Endometrial microvascular endothelial cells (primary cell): ENCODE results near the gene LAMB4. TPM values are rescaled to one million over a fixed set of nuclear protein-coding genes. Genes with fewer than 3 reads are reported as not detected.

Source experiments
- in situ Hi-C: cut with HindIII; loops from 2 replicates; pipeline ENCODE4 v1.10.0; 2017; ENCODE audit warnings: low sequenced_read_pairs, low pct_unique_long_range_greater_than_20kb; ENCODE audit errors: inconsistent ontology term
- total RNA-seq: library from RNA; depleted of rRNA; stranded (reverse); fragments of >200 nt; gene quantifications from one replicate; pipeline ENCODE4 v1.2.3, GENCODE V29; 2015; ENCODE audit errors: inconsistent ontology term

The LAMB4 gene
- total RNA-seq, 1 donor from 2014 or later, result 0.19 TPM

GRCh38 chr7:108030516-108030915 is 99.6 kb downstream of the LAMB4 start:
- in situ Hi-C loops, result no loop called here

GRCh38 chr7:108029034-108029433 is 101.1 kb downstream of the LAMB4 start:
- in situ Hi-C loops, result no loop called here

GRCh38 chr7:108028111-108028510 is 102.0 kb downstream of the LAMB4 start:
- in situ Hi-C loops, result no loop called here

- in situ Hi-C loops, result no loop called here
Observed at GRCh38 chr7:108027239-108027638, 102.9 kb downstream of the LAMB4 start.

GRCh38 chr7:108026647-108027046 is 103.5 kb downstream of the LAMB4 start:
- in situ Hi-C loops, result no loop called here

- in situ Hi-C loops, result no loop called here
Observed at GRCh38 chr7:108026116-108026515, 104.0 kb downstream of the LAMB4 start.

GRCh38 chr7:108024538-108024937 is 105.6 kb downstream of the LAMB4 start:
- in situ Hi-C loops, result loop anchor here (25.0 kb wide), 1 partner anchor 88 kb away; no protein-coding TSS in a partner anchor

GRCh38 chr7:108020585-108020984 is 109.6 kb downstream of the LAMB4 start:
- in situ Hi-C loops, result loop anchor here (25.0 kb wide), 1 partner anchor 92 kb away; no protein-coding TSS in a partner anchor

- in situ Hi-C loops, result loop anchor here (25.0 kb wide), 1 partner anchor 94 kb away; no protein-coding TSS in a partner anchor
Observed at GRCh38 chr7:108018668-108019067, 111.5 kb downstream of the LAMB4 start.

- in situ Hi-C loops, result loop anchor here (25.0 kb wide), 1 partner anchor 95 kb away; no protein-coding TSS in a partner anchor
Observed at GRCh38 chr7:108017776-108018151, 112.4 kb downstream of the LAMB4 start.

GRCh38 chr7:108016841-108017775 is 113.1 kb downstream of the LAMB4 start:
- in situ Hi-C loops, result loop anchor here (25.0 kb wide), 1 partner anchor 95 kb away; no protein-coding TSS in a partner anchor

- in situ Hi-C loops, result loop anchor here (25.0 kb wide), 1 partner anchor 97 kb away; no protein-coding TSS in a partner anchor
Observed at GRCh38 chr7:108015740-108016139, 114.4 kb downstream of the LAMB4 start.

- in situ Hi-C loops, result loop anchor here (25.0 kb wide), 1 partner anchor 97 kb away; no protein-coding TSS in a partner anchor
Observed at GRCh38 chr7:108014747-108015682, 115.1 kb downstream of the LAMB4 start.

GRCh38 chr7:108014215-108014614 is 115.9 kb downstream of the LAMB4 start:
- in situ Hi-C loops, result loop anchor here (25.0 kb wide), 1 partner anchor 98 kb away; no protein-coding TSS in a partner anchor

- in situ Hi-C loops, result loop anchor here (25.0 kb wide), 1 partner anchor 100 kb away; no protein-coding TSS in a partner anchor
Observed at GRCh38 chr7:108012499-108013430, 117.4 kb downstream of the LAMB4 start.

GRCh38 chr7:108010377-108010776 is 119.8 kb downstream of the LAMB4 start:
- in situ Hi-C loops, result loop anchor here (25.0 kb wide), 1 partner anchor 102 kb away; no protein-coding TSS in a partner anchor

- in situ Hi-C loops, result loop anchor here (25.0 kb wide), 1 partner anchor 102 kb away; no protein-coding TSS in a partner anchor
Observed at GRCh38 chr7:108009873-108010272, 120.3 kb downstream of the LAMB4 start.

GRCh38 chr7:108008827-108009226 is 121.3 kb downstream of the LAMB4 start:
- in situ Hi-C loops, result loop anchor here (25.0 kb wide), 1 partner anchor 103 kb away; no protein-coding TSS in a partner anchor
